ENCODE data around the gene OR6C76. TPM values are rescaled to one million over a fixed set of nuclear protein-coding genes. Genes with fewer than 3 reads are reported as not detected.

Gene OR6C76
- total and polyA plus RNA-seq, 2 experiments from 2014 or later, result not detected

DNA sequence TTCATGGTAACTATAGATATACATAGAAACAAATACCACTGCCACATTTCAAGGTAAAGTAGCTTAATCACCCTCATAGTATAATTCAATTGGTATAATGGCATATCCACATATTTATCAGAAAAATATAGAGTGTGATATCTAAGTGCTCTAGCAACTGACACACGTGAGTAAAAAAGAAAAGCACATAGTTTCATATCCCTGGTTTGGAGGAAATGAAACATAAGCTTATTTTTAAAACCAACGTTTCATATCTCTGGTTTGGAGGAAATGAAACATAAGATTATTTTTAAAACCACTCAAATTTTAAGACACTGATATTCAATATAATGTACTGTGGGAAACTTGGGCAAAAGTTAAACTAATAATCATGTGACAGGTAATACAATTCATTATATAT lies 41.8 kb downstream of the OR6C76 start:
- H3K27ac ChIP-seq (ENCODE audit: low read depth), result no peak overlapping the region

More for the DNA sequence above, 41.8 kb downstream of the OR6C76 start:
- H2AFZ ChIP-seq, result no peak overlapping the region
- H3K4me3 Mint-ChIP-seq, result no peak overlapping the region
- no peaks in the 10 kb centered on the region for H3K9me2 ChIP-seq (ENCODE audit: insufficient read depth)
- no peak for DNase-seq (ENCODE audit: low spot score)
- no peaks in the 10 kb centered on the region for H3F3A ChIP-seq (replicated peaks; ENCODE audit: low read depth)
- no peaks in the 10 kb centered on the region for H3K27me3 ChIP-seq (ENCODE audit: insufficient read depth)
- no peaks in the 10 kb centered on the region; the same call in 2 of the 3 replicates for H3K36me3 Mint-ChIP-seq (ENCODE audit: low read depth)
- no peaks in the 10 kb centered on the region for H4K20me1 ChIP-seq (replicated peaks; ENCODE audit: insufficient read depth)
- H3K4me1 Mint-ChIP-seq, result peaks cover 13% of the 10 kb centered on the region; the same call in 2 of the 3 replicates
- H3K4me3 ChIP-seq, result no peak overlapping the region
- H3K27me3 Mint-ChIP-seq (ENCODE audit: insufficient read depth, low read depth, poor library complexity), result no peaks in the 10 kb centered on the region
- peaks cover 7% of the 10 kb centered on the region; the same call in 1 of the 2 replicates for H3K4me1 ChIP-seq (ENCODE audit: insufficient read depth)
- peaks cover 7% of the 10 kb centered on the region; the same call in 2 of the 3 replicates for H3K9me3 Mint-ChIP-seq
- H3K4me2 ChIP-seq, result no peak overlapping the region
- no peaks in the 10 kb centered on the region for H3K79me2 ChIP-seq (replicated peaks; ENCODE audit: insufficient read depth)
- H3K27ac Mint-ChIP-seq, result no peak overlapping the region
- TF ChIP-seq ZNF331 (CRISPR knock-in tag; IDR thresholded peaks at IDR 0.05; ENCODE audit: low read depth) (no peak), CREB1 (CRISPR knock-in tag; IDR thresholded peaks at IDR 0.05; ENCODE audit: low read depth) (no peak), ZNF114 (CRISPR knock-in tag; IDR thresholded peaks at IDR 0.05) (no peak), EZH2 (IDR thresholded peaks at IDR 0.05; ENCODE audit: low read depth, unreplicated experiment) (no peak), STAT1 (IDR thresholded peaks at IDR 0.05; ENCODE audit: unreplicated experiment) (no peak), JUNB (IDR thresholded peaks at IDR 0.05; ENCODE audit: unreplicated experiment) (no peak), NANOG (IDR thresholded peaks at IDR 0.05; ENCODE audit: borderline replicate concordance) (no peak), POLR2AphosphoS5 (IDR thresholded peaks at IDR 0.05; ENCODE audit: low read depth) (no peak), EZH2phosphoT487 (IDR thresholded peaks at IDR 0.05; ENCODE audit: unreplicated experiment) (no peak)
- TF ChIP-seq, protein P1, sequence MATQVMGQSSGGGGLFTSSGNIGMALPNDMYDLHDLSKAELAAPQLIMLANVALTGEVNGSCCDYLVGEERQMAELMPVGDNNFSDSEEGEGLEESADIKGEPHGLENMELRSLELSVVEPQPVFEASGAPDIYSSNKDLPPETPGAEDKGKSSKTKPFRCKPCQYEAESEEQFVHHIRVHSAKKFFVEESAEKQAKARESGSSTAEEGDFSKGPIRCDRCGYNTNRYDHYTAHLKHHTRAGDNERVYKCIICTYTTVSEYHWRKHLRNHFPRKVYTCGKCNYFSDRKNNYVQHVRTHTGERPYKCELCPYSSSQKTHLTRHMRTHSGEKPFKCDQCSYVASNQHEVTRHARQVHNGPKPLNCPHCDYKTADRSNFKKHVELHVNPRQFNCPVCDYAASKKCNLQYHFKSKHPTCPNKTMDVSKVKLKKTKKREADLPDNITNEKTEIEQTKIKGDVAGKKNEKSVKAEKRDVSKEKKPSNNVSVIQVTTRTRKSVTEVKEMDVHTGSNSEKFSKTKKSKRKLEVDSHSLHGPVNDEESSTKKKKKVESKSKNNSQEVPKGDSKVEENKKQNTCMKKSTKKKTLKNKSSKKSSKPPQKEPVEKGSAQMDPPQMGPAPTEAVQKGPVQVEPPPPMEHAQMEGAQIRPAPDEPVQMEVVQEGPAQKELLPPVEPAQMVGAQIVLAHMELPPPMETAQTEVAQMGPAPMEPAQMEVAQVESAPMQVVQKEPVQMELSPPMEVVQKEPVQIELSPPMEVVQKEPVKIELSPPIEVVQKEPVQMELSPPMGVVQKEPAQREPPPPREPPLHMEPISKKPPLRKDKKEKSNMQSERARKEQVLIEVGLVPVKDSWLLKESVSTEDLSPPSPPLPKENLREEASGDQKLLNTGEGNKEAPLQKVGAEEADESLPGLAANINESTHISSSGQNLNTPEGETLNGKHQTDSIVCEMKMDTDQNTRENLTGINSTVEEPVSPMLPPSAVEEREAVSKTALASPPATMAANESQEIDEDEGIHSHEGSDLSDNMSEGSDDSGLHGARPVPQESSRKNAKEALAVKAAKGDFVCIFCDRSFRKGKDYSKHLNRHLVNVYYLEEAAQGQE (IDR thresholded peaks at IDR 0.05; ENCODE audit: unreplicated experiment), result no peak
- TF ChIP-seq, protein P2, sequence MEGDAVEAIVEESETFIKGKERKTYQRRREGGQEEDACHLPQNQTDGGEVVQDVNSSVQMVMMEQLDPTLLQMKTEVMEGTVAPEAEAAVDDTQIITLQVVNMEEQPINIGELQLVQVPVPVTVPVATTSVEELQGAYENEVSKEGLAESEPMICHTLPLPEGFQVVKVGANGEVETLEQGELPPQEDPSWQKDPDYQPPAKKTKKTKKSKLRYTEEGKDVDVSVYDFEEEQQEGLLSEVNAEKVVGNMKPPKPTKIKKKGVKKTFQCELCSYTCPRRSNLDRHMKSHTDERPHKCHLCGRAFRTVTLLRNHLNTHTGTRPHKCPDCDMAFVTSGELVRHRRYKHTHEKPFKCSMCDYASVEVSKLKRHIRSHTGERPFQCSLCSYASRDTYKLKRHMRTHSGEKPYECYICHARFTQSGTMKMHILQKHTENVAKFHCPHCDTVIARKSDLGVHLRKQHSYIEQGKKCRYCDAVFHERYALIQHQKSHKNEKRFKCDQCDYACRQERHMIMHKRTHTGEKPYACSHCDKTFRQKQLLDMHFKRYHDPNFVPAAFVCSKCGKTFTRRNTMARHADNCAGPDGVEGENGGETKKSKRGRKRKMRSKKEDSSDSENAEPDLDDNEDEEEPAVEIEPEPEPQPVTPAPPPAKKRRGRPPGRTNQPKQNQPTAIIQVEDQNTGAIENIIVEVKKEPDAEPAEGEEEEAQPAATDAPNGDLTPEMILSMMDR (conservative IDR thresholded peaks at IDR 0.05; ENCODE audit: low read depth in 2 of 2), result no peak
- TF ChIP-seq, protein P3, sequence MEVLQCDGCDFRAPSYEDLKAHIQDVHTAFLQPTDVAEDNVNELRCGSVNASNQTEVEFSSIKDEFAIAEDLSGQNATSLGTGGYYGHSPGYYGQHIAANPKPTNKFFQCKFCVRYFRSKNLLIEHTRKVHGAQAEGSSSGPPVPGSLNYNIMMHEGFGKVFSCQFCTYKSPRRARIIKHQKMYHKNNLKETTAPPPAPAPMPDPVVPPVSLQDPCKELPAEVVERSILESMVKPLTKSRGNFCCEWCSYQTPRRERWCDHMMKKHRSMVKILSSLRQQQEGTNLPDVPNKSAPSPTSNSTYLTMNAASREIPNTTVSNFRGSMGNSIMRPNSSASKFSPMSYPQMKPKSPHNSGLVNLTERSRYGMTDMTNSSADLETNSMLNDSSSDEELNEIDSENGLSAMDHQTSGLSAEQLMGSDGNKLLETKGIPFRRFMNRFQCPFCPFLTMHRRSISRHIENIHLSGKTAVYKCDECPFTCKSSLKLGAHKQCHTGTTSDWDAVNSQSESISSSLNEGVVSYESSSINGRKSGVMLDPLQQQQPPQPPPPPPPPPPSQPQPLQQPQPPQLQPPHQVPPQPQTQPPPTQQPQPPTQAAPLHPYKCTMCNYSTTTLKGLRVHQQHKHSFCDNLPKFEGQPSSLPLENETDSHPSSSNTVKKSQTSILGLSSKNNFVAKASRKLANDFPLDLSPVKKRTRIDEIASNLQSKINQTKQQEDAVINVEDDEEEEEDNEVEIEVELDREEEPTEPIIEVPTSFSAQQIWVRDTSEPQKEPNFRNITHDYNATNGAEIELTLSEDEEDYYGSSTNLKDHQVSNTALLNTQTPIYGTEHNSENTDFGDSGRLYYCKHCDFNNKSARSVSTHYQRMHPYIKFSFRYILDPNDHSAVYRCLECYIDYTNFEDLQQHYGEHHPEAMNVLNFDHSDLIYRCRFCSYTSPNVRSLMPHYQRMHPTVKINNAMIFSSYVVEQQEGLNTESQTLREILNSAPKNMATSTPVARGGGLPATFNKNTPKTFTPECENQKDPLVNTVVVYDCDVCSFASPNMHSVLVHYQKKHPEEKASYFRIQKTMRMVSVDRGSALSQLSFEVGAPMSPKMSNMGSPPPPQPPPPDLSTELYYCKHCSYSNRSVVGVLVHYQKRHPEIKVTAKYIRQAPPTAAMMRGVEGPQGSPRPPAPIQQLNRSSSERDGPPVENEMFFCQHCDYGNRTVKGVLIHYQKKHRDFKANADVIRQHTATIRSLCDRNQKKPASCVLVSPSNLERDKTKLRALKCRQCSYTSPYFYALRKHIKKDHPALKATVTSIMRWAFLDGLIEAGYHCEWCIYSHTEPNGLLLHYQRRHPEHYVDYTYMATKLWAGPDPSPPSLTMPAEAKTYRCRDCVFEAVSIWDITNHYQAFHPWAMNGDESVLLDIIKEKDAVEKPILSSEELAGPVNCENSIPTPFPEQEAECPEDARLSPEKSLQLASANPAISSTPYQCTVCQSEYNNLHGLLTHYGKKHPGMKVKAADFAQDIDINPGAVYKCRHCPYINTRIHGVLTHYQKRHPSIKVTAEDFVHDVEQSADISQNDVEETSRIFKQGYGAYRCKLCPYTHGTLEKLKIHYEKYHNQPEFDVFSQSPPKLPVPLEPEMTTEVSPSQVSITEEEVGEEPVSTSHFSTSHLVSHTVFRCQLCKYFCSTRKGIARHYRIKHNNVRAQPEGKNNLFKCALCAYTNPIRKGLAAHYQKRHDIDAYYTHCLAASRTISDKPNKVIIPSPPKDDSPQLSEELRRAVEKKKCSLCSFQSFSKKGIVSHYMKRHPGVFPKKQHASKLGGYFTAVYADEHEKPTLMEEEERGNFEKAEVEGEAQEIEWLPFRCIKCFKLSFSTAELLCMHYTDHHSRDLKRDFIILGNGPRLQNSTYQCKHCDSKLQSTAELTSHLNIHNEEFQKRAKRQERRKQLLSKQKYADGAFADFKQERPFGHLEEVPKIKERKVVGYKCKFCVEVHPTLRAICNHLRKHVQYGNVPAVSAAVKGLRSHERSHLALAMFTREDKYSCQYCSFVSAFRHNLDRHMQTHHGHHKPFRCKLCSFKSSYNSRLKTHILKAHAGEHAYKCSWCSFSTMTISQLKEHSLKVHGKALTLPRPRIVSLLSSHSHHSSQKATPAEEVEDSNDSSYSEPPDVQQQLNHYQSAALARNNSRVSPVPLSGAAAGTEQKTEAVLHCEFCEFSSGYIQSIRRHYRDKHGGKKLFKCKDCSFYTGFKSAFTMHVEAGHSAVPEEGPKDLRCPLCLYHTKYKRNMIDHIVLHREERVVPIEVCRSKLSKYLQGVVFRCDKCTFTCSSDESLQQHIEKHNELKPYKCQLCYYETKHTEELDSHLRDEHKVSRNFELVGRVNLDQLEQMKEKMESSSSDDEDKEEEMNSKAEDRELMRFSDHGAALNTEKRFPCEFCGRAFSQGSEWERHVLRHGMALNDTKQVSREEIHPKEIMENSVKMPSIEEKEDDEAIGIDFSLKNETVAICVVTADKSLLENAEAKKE (CRISPR knock-in tag; IDR thresholded peaks at IDR 0.05), result no peak
- TF ChIP-seq, protein P4, sequence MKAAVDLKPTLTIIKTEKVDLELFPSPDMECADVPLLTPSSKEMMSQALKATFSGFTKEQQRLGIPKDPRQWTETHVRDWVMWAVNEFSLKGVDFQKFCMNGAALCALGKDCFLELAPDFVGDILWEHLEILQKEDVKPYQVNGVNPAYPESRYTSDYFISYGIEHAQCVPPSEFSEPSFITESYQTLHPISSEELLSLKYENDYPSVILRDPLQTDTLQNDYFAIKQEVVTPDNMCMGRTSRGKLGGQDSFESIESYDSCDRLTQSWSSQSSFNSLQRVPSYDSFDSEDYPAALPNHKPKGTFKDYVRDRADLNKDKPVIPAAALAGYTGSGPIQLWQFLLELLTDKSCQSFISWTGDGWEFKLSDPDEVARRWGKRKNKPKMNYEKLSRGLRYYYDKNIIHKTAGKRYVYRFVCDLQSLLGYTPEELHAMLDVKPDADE (IDR thresholded peaks at IDR 0.05), result no peak
- no peaks in the 10 kb centered on the region for H3K36me3 ChIP-seq (ENCODE audit: insufficient read depth)
- ATAC-seq, result no peak

Measured in GM23338 (cell line).